Stomach (tissue), 4 donors: ENCODE results near the gene SLC51B.

Experiments used
- CTCF ChIP-seq, 7 experiments: fragments of 450-650 bp in 4 of 7; fragments of 200-600 bp in 3 of 7; sonication (generic) in 3 of 7; IDR thresholded peaks; one replicate each; pipeline ENCODE4 v1.5.1; 2016 to 2019; ENCODE audit warnings: antibody characterized with exemption in 7 of 7, control low read depth in 2 of 7, mild to moderate bottlenecking in 1 of 7
- POLR2A ChIP-seq, 4 donors: fragments of 450-650 bp; IDR thresholded peaks; one replicate each; pipeline ENCODE4 v1.6.1; 2016; ENCODE audit warnings: antibody characterized with exemption in 4 of 4, control low read depth in 2 of 4, mild to moderate bottlenecking in 1 of 4, moderate library complexity in 1 of 4
- POLR2AphosphoS5 ChIP-seq, 3 donors: sonication (generic); formaldehyde crosslinking; IDR thresholded peaks; one replicate each; pipeline ENCODE4 v1.6.1; 2016; ENCODE audit warnings: antibody characterized with exemption in 3 of 3

- no peak for TF ChIP-seq POLR2AphosphoS5 (IDR thresholded peaks at IDR 0.05)
- TF ChIP-seq POLR2A (IDR thresholded peaks at IDR 0.05) = no peak
- no peak for TF ChIP-seq CTCF (IDR thresholded peaks at IDR 0.05)
These were observed 13.5 kb downstream of the SLC51B start for GRCh38 chr15:65058394-65059368.
